CD14-positive monocyte (primary cell): ENCODE data around the gene HTR2B. TPM values are rescaled to one million over a fixed set of nuclear protein-coding genes. Genes with fewer than 3 reads are reported as not detected.

Experiments
- DNase-seq, 3 donors: peaks; one replicate each; pipeline ENCODE4 v3.0.0-alpha.2; 2011 to 2022
- H2AFZ ChIP-seq: 2 replicates; pipeline ENCODE4 v1.6.0; 2012; ENCODE audit warnings: mild to moderate bottlenecking, low read depth, low read length, inconsistent platforms; ENCODE audit not compliant: insufficient read depth, poor library complexity, severe bottlenecking
- H3K27ac ChIP-seq, 2 donors: 1 replicate in 1 of 2; 2 replicates in 1 of 2; pipeline ENCODE4 v1.5.1; 2012 to 2013; ENCODE audit warnings: low read length in 2 of 2, control low read depth in 1 of 2, inconsistent platforms in 1 of 2, low read depth in 1 of 2, mild to moderate bottlenecking in 1 of 2
- H3K27me3 ChIP-seq, 2 donors: one replicate each; pipeline versions ENCODE4 v1.6.0 to v1.6.1; 2011 to 2013; ENCODE audit warnings: low read length in 2 of 2; ENCODE audit not compliant: control insufficient read depth in 2 of 2, insufficient read depth in 2 of 2
- H3K36me3 ChIP-seq, 2 donors: replicated peaks in 1 of 2; 1 replicate in 1 of 2; 2 replicates in 1 of 2; pipeline versions ENCODE4 v1.5.1 to v1.6.1; 2012 to 2013; ENCODE audit warnings: low read length in 2 of 2, control low read depth in 1 of 2, inconsistent platforms in 1 of 2, mild to moderate bottlenecking in 1 of 2; ENCODE audit not compliant: insufficient read depth in 2 of 2, control insufficient read depth in 1 of 2
- H3K4me1 ChIP-seq, 2 donors: 1 replicate in 1 of 2; 2 replicates in 1 of 2; pipeline versions ENCODE4 v1.5.1 to v1.6.1; 2012 to 2013; ENCODE audit warnings: low read length in 2 of 2, control low read depth in 1 of 2, inconsistent platforms in 1 of 2, mild to moderate bottlenecking in 1 of 2, moderate library complexity in 1 of 2; ENCODE audit not compliant: insufficient read depth in 2 of 2, control insufficient read depth in 1 of 2
- H3K4me2 ChIP-seq: replicated peaks from 2 replicates; pipeline ENCODE3; 2012; ENCODE audit warnings: low read length, moderate library complexity, mild to moderate bottlenecking; ENCODE audit not compliant: poor library complexity, severe bottlenecking; ENCODE audit errors: extremely low read depth
- H3K4me3 ChIP-seq, 3 experiments: fragments of 200-600 bp in 1 of 3; sonication (generic) in 1 of 3; replicated peaks in 1 of 3; 1 replicate in 2 of 3; 2 replicates in 1 of 3; pipeline ENCODE4 v1.5.1; 2011 to 2013; ENCODE audit warnings: low read length in 3 of 3, mild to moderate bottlenecking in 3 of 3, control low read depth in 2 of 3, low read depth in 2 of 3, inconsistent platforms in 1 of 3, moderate library complexity in 1 of 3
- H3K79me2 ChIP-seq: 2 replicates; pipeline ENCODE4 v1.6.0; 2012; ENCODE audit warnings: mild to moderate bottlenecking, control low read depth, inconsistent platforms, low read length, moderate library complexity; ENCODE audit not compliant: insufficient read depth
- H3K9ac ChIP-seq: 2 replicates; pipeline ENCODE4 v1.6.0; 2017; ENCODE audit warnings: low read length, mild to moderate bottlenecking; ENCODE audit not compliant: insufficient read depth, poor library complexity, severe bottlenecking
- H3K9me3 ChIP-seq, 2 donors: replicated peaks in 1 of 2; 1 replicate in 1 of 2; 2 replicates in 1 of 2; pipeline versions ENCODE4 v1.5.1 to v1.6.1; 2012 to 2013; ENCODE audit warnings: low read length in 2 of 2, control low read depth in 1 of 2; ENCODE audit not compliant: control insufficient read depth in 1 of 2, insufficient read depth in 1 of 2
- H4K20me1 ChIP-seq: 2 replicates; pipeline ENCODE4 v1.6.0; 2012; ENCODE audit warnings: mild to moderate bottlenecking, low read length, control low read depth, moderate library complexity; ENCODE audit not compliant: insufficient read depth
- H3K27ac Mint-ChIP-seq, 7 donors: one replicate each; pipeline ENCODE4 v1.8.0; 2020; ENCODE audit warnings: mild to moderate bottlenecking in 7 of 7, mixed read lengths in 7 of 7, moderate library complexity in 6 of 7, inconsistent platforms in 2 of 7
- H3K27me3 Mint-ChIP-seq, 3 donors: one replicate each; pipeline ENCODE4 v1.8.0; 2021 to 2022; ENCODE audit warnings: low read depth in 3 of 3, mild to moderate bottlenecking in 3 of 3, mixed read lengths in 3 of 3, moderate library complexity in 3 of 3, inconsistent platforms in 1 of 3
- H3K36me3 Mint-ChIP-seq, 2 donors: one replicate each; pipeline ENCODE4 v1.8.0; 2020; ENCODE audit warnings: mixed read lengths in 2 of 2, inconsistent platforms in 1 of 2, mild to moderate bottlenecking in 1 of 2
- H3K4me1 Mint-ChIP-seq: one replicate; pipeline ENCODE4 v1.8.0; 2020; ENCODE audit warnings: mild to moderate bottlenecking, mixed read lengths
- H3K4me3 Mint-ChIP-seq, 2 donors: one replicate each; pipeline ENCODE4 v1.8.0; 2020; ENCODE audit warnings: mild to moderate bottlenecking in 2 of 2, mixed read lengths in 2 of 2, moderate library complexity in 1 of 2
- H3K9me3 Mint-ChIP-seq, 7 donors: one replicate each; pipeline ENCODE4 v1.8.0; 2020 to 2022; ENCODE audit warnings: mixed read lengths in 7 of 7, mild to moderate bottlenecking in 6 of 7, moderate library complexity in 6 of 7, inconsistent platforms in 2 of 7
- WGBS: methylation state at CpG from one replicate; pipeline ENCODE4 v1.1.5; 2013; ENCODE audit warnings: missing lambda C conversion rate; ENCODE audit not compliant: insufficient coverage; 5-methylcytosine and 5-hydroxymethylcytosine counted together
- intact Hi-C, 2 donors: fragments of 100-400 bp; cut with micrococcal nuclease; formaldehyde crosslinking; loops; one replicate each; pipeline versions ENCODE4 v1.15.0 to v1.15.1; 2023
- polyA minus RNA-seq: library from RNA; depleted of rRNA, polyadenylated mRNA; stranded (reverse); fragments of >200 nt; gene quantifications from 2 replicates; pipeline ENCODE4 v1.2.3, GENCODE V29; 2012
- polyA plus RNA-seq, 3 donors: library from polyadenylated mRNA; depleted of rRNA in 1 of 3; unstranded in 2 of 3; stranded (reverse) in 1 of 3; fragments of 300-500 nt in 2 of 3; fragments of >200 nt in 1 of 3; fragmentation: Illumina TruSeq in 2 of 3; gene quantifications; 1 replicate in 2 of 3; 2 replicates in 1 of 3; pipeline ENCODE4 v1.2.3, GENCODE V29; 2012 to 2021
- total RNA-seq, 12 experiments: library from RNA in 1 of 12; stranded (reverse) in 1 of 12; fragments of 120-200 nt in 1 of 12; gene quantifications; one replicate each; pipeline ENCODE4 v1.2.4 and lab custom pipeline; 2013 to 2026; ENCODE audit warnings: mixed read lengths in 6 of 12, inconsistent platforms in 1 of 12
- TF ChIP-seq, protein P1 (sequence below): fragments of 200-600 bp; IDR thresholded peaks from one replicate; pipeline ENCODE4 v1.8.0; 2022; ENCODE audit warnings: antibody characterized with exemption, mild to moderate bottlenecking

The HTR2B gene
- total RNA-seq (2013) = not detected
- polyA plus RNA-seq = not detected
- polyA minus RNA-seq = not detected in 2 replicates
- 0 to 1.5 (median 0.25) reads per million in 11 experiments for total RNA-seq (lab: John Stamatoyannopoulos, UW)

DNA sequence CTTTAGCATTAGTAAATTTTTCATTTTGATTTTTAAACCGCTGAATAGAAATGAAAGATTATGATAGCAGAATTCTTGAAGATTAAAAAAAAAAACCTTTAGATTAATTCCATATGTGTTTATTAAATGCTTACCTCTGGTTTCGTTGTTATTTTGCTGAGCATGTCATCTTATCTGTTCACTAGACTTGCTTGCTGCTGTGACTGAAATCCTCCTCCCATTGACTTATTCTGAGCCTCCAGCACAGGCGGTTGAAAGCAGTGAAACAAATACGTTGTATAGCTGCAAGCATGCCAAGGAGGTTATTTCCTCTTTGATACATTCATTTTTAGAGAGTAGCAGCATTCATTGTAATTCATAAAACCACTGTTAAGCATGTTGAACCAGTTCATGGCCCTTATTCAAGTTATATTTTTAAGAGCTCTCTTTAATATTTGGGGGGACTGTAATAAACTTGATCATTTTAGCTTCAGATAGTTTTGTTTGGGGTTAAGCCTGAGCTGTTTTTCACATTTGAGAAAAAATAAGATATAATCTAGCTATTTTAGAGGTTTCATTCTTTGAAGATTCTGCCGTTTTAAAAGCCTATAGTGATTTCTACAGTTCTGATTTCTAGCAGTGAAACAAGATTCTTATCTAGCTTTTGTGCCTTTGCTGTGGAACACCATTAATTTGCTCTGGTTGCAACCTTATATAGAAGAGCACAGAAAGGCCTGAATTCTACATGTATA lies at the start of gene HTR2B:
HTR2B (minus strand) TSS at position 205 of the 731 bp plus-strand sequence. CDS start 1,278 bp downstream, outside the sequence.
- peaks cover 0 to 4% of the 10 kb centered on the region in 2 donors for H3K36me3 ChIP-seq
- H3K79me2 ChIP-seq = no peaks in the 10 kb centered on the region
- no peak for DNase-seq
- peaks cover 13 to 14% of the 10 kb centered on the region in 2 donors for H3K36me3 Mint-ChIP-seq
- no CpG with 5 or more reads among the region's 5 CpGs for WGBS
- H2AFZ ChIP-seq = no peak within 1 kb of the TSS
- H3K4me1 ChIP-seq = no peaks in the 10 kb centered on the region
- intact Hi-C loops = no loop called here
- no peaks in the 10 kb centered on the region for H3K27me3 Mint-ChIP-seq
- H3K27me3 ChIP-seq = no peaks in the 10 kb centered on the region
- no peak within 1 kb of the TSS for H3K27ac Mint-ChIP-seq
- no peak within 1 kb of the TSS for H3K4me2 ChIP-seq
- no peak within 1 kb of the TSS for H3K9ac ChIP-seq
- no peak within 1 kb of the TSS for H3K4me3 Mint-ChIP-seq
- TF ChIP-seq, protein P1, sequence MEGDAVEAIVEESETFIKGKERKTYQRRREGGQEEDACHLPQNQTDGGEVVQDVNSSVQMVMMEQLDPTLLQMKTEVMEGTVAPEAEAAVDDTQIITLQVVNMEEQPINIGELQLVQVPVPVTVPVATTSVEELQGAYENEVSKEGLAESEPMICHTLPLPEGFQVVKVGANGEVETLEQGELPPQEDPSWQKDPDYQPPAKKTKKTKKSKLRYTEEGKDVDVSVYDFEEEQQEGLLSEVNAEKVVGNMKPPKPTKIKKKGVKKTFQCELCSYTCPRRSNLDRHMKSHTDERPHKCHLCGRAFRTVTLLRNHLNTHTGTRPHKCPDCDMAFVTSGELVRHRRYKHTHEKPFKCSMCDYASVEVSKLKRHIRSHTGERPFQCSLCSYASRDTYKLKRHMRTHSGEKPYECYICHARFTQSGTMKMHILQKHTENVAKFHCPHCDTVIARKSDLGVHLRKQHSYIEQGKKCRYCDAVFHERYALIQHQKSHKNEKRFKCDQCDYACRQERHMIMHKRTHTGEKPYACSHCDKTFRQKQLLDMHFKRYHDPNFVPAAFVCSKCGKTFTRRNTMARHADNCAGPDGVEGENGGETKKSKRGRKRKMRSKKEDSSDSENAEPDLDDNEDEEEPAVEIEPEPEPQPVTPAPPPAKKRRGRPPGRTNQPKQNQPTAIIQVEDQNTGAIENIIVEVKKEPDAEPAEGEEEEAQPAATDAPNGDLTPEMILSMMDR = no peak
- no peaks in the 10 kb centered on the region for H3K4me1 Mint-ChIP-seq
- no peaks in the 10 kb centered on the region for H4K20me1 ChIP-seq
- no peak within 1 kb of the TSS for H3K4me3 ChIP-seq
- H3K9me3 ChIP-seq = no peaks in the 10 kb centered on the region
- no peak within 1 kb of the TSS for H3K27ac ChIP-seq
- peaks cover 0 to under 1% (median 0%) of the 10 kb centered on the region in 7 donors for H3K9me3 Mint-ChIP-seq

DNA sequence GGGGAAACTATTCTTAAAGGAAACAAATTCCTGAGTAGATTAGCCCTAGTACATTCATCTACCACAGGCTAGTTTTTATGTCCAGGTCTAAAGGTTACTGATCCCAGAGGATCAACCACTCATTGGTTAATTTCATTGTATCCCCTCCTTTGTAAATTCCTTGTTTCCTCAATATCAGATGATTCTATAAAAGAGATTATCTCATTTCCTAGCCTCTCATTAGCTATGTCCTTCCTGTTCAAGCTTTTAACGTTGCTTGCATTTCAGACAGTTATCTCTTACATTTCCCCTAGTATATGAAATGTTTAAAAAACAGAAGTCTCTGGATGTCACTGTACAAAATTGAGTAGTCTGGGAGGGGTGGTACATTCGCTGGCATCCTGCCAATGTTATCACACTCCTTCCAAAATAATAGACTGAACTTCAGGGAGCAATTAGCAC lies 49.4 kb upstream of the HTR2B start:
- H3K27me3 Mint-ChIP-seq = peaks cover 0 to 2% (median 0%) of the 10 kb centered on the region in 3 donors
- peaks cover 2% of the 10 kb centered on the region for H3K4me1 Mint-ChIP-seq
- intact Hi-C loops = no loop called here
- no peaks in the 10 kb centered on the region for H3K9me3 ChIP-seq
- peaks cover 50 to 66% of the 10 kb centered on the region in 2 donors for H3K36me3 Mint-ChIP-seq
- H4K20me1 ChIP-seq = no peaks in the 10 kb centered on the region
- no peak overlapping the region for H3K9ac ChIP-seq
- H3K27ac Mint-ChIP-seq = peak overlapping the region in 1 of 7 donors; percentile 18
- H3K4me1 ChIP-seq = no peaks in the 10 kb centered on the region
- H3K4me3 ChIP-seq = no peak overlapping the region
- TF ChIP-seq, protein P1 = no peak
- H3K27me3 ChIP-seq = no peaks in the 10 kb centered on the region
- no peak for DNase-seq
- H3K4me3 Mint-ChIP-seq = no peak overlapping the region
- H3K9me3 Mint-ChIP-seq = peaks cover 0 to 5% (median 0%) of the 10 kb centered on the region in 7 donors
- H2AFZ ChIP-seq = no peak overlapping the region
- no CpG with 5 or more reads among the region's 2 CpGs for WGBS
- H3K27ac ChIP-seq = no peak overlapping the region
- no peak overlapping the region for H3K4me2 ChIP-seq
- H3K36me3 ChIP-seq = peaks cover 51 to 70% of the 10 kb centered on the region in 2 donors
- no peaks in the 10 kb centered on the region for H3K79me2 ChIP-seq
